ENCODE data around the gene VEZT.
"Not testable (repeated sequence)": the region's sequence is repeated elsewhere in the genome, so short reads cannot be mapped to it uniquely, and the experiment has no call there.

The VEZT gene

GRCh38 chr12:95191060-95191696 is 26.4 kb upstream of the VEZT start:
- H3K4me3 ChIP-seq (ENCODE audit: low read depth, low read length) = no peak overlapping the region
- no peak for TF ChIP-seq CTCF (IDR thresholded peaks at IDR 0.05; ENCODE audit: low read depth, low read length)

GRCh38 chr12:95192271-95192670 is 25.3 kb upstream of the VEZT start:
- no peak for TF ChIP-seq CTCF (IDR thresholded peaks at IDR 0.05; ENCODE audit: low read depth, low read length)
- no peak overlapping the region for H3K4me3 ChIP-seq (ENCODE audit: low read depth, low read length)

DNA sequence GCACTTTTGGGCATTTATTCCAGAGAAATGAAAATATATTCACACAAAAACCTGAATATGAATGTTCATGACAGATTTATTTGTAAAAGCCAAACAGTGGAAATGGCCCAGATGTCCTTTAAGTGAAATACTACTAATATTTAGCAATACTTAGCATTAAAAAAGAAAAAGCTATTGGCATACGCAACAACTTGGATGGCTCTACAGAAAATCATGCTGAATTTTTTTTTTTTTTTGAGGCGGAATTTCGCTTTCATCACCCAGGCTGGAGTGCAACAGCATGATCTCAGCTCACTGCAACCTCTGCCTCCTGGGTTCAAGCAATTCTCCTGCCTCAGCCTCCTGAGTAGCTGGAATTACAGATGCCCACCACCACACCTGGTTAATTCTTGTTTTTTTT is 24.5 kb upstream of the VEZT start:
- H3K4me3 ChIP-seq (ENCODE audit: low read depth, low read length) = no peak overlapping the region
- no peak for TF ChIP-seq CTCF (IDR thresholded peaks at IDR 0.05; ENCODE audit: low read depth, low read length)

DNA sequence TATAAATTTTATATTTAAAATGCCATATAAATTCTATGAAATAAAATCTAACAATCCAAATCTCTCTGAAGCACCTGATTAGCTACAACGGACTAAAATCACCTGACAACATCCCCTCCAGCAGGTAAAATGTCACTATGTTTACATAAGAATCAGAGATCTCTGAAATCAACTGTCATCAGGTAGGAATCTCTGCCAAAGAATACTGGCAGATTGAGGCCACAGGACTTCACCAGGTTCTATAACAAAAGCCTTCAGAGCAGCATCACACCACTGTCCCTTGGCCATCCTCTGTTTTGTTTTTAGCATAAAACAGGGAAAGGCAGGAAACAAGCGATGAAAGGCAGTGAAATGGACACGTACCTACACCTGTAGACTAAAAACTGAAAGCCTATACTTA is 22.5 kb upstream of the VEZT start:
- no peak for TF ChIP-seq CTCF (IDR thresholded peaks at IDR 0.05; ENCODE audit: low read depth, low read length)
- H3K4me3 ChIP-seq (ENCODE audit: low read depth, low read length) = no peak overlapping the region

- not testable (repeated sequence) for H3K4me3 ChIP-seq (ENCODE audit: low read depth, low read length)
Measured at GRCh38 chr12:95196875-95197569, 20.6 kb upstream of the VEZT start.

- no peak overlapping the region for H3K4me3 ChIP-seq (ENCODE audit: low read depth, low read length)
- TF ChIP-seq CTCF (IDR thresholded peaks at IDR 0.05; ENCODE audit: low read depth, low read length) = no peak
Measured at GRCh38 chr12:95197636-95198035, 20.0 kb upstream of the VEZT start.

- no peak overlapping the region for H3K4me3 ChIP-seq (ENCODE audit: low read depth, low read length)
- no peak for TF ChIP-seq CTCF (IDR thresholded peaks at IDR 0.05; ENCODE audit: low read depth, low read length)
Measured at GRCh38 chr12:95198914-95199313, 18.7 kb upstream of the VEZT start.

Data from WI38 (cell line).